H9 (cell line): ENCODE results near the gene FERMT2. TPM values are rescaled to one million over a fixed set of nuclear protein-coding genes. Genes with fewer than 3 reads are reported as not detected.

ENCODE experiments used
- DNase-seq: peaks from one replicate; pipeline ENCODE4 v3.0.0-alpha.2; 2017
- H2AFZ ChIP-seq: one replicate; pipeline ENCODE4 v1.6.1; 2013; ENCODE audit warnings: mild to moderate bottlenecking, low read length, control low read depth, moderate library complexity
- H2AK5ac ChIP-seq: 2 replicates; pipeline ENCODE4 v1.6.1; 2013; ENCODE audit warnings: low read length, control low read depth, mixed read lengths; ENCODE audit not compliant: insufficient read length
- H2BK120ac ChIP-seq: one replicate; pipeline ENCODE4 v1.6.1; 2013; ENCODE audit warnings: low read depth, mild to moderate bottlenecking, low read length, control low read depth, inconsistent platforms; ENCODE audit not compliant: poor library complexity, severe bottlenecking
- H2BK12ac ChIP-seq: 2 replicates; pipeline ENCODE4 v1.6.1; 2013; ENCODE audit warnings: low read length, control low read depth, mixed read lengths, low read depth; ENCODE audit not compliant: insufficient read length
- H2BK15ac ChIP-seq: 2 replicates; pipeline ENCODE4 v1.6.1; 2013; ENCODE audit warnings: low read depth, low read length, control low read depth
- H2BK20ac ChIP-seq: one replicate; pipeline ENCODE4 v1.6.1; 2013; ENCODE audit warnings: low read depth, mild to moderate bottlenecking, low read length, control low read depth, inconsistent platforms; ENCODE audit not compliant: poor library complexity, severe bottlenecking
- H2BK5ac ChIP-seq: 2 replicates; pipeline ENCODE4 v1.6.1; 2013; ENCODE audit warnings: low read length, control low read depth, mixed read lengths; ENCODE audit not compliant: insufficient read length
- H3K14ac ChIP-seq: 2 replicates; pipeline ENCODE4 v1.6.1; 2013; ENCODE audit warnings: low read length, control low read depth; ENCODE audit not compliant: insufficient read depth
- H3K18ac ChIP-seq: 2 replicates; pipeline ENCODE4 v1.6.1; 2013; ENCODE audit warnings: low read depth, mild to moderate bottlenecking, mixed read lengths, low read length, control low read depth; ENCODE audit not compliant: insufficient read length
- H3K23ac ChIP-seq: 2 replicates; pipeline ENCODE4 v1.6.1; 2013; ENCODE audit warnings: low read length, control low read depth, mixed read lengths, low read depth; ENCODE audit not compliant: insufficient read length
- H3K23me2 ChIP-seq: 2 replicates; pipeline ENCODE4 v1.6.1; 2013; ENCODE audit warnings: low read depth, mild to moderate bottlenecking, mixed read lengths, low read length, control low read depth; ENCODE audit not compliant: insufficient read length, poor library complexity, severe bottlenecking
- H3K27ac ChIP-seq: 2 replicates; pipeline ENCODE4 v1.5.1; 2013; ENCODE audit warnings: low read length, control low read depth, mixed read lengths, low read depth; ENCODE audit not compliant: insufficient read length
- H3K27me3 ChIP-seq: 2 replicates; pipeline ENCODE4 v1.6.1; 2013; ENCODE audit warnings: low read length, control low read depth, inconsistent platforms; ENCODE audit not compliant: insufficient read depth
- H3K4ac ChIP-seq: 2 replicates; pipeline ENCODE4 v1.6.1; 2013; ENCODE audit warnings: low read depth, mild to moderate bottlenecking, control low read depth, inconsistent platforms, low read length, moderate library complexity
- H3K4me1 ChIP-seq: 2 replicates; pipeline ENCODE4 v1.6.1; 2013; ENCODE audit warnings: low read length, control low read depth, inconsistent platforms; ENCODE audit not compliant: insufficient read depth
- H3K4me2 ChIP-seq: 2 replicates; pipeline ENCODE4 v1.6.1; 2013; ENCODE audit warnings: low read length, control low read depth, mixed read lengths; ENCODE audit not compliant: insufficient read length, insufficient read depth
- H3K56ac ChIP-seq: 2 replicates; pipeline ENCODE4 v1.6.1; 2013; ENCODE audit warnings: low read depth, mild to moderate bottlenecking, mixed read lengths, low read length, control low read depth; ENCODE audit not compliant: insufficient read length
- H3K79me1 ChIP-seq: 2 replicates; pipeline ENCODE4 v1.6.1; 2013; ENCODE audit warnings: low read depth, mild to moderate bottlenecking, moderate library complexity, low read length, control low read depth, inconsistent platforms; ENCODE audit not compliant: insufficient read depth, poor library complexity, severe bottlenecking
- H3K79me2 ChIP-seq: 2 replicates; pipeline ENCODE4 v1.6.1; 2013; ENCODE audit warnings: low read length, control low read depth, inconsistent platforms; ENCODE audit not compliant: insufficient read depth
- H3K9ac ChIP-seq: 2 replicates; pipeline ENCODE4 v1.6.1; 2013; ENCODE audit warnings: low read length, control low read depth, mixed read lengths; ENCODE audit not compliant: insufficient read length; ENCODE audit errors: extremely low read depth
- H3K9me3 ChIP-seq: one replicate; pipeline ENCODE4 v1.6.1; 2013; ENCODE audit warnings: low read depth, low read length, inconsistent platforms; ENCODE audit not compliant: control insufficient read depth
- H3T11ph ChIP-seq: one replicate; pipeline ENCODE4 v1.6.1; 2013; ENCODE audit warnings: mild to moderate bottlenecking, low read length, control low read depth, inconsistent platforms
- H4K20me1 ChIP-seq: one replicate; pipeline ENCODE4 v1.6.1; 2013; ENCODE audit not compliant: control insufficient read depth, insufficient read length, insufficient read depth
- H4K5ac ChIP-seq: 2 replicates; pipeline ENCODE4 v1.6.1; 2013; ENCODE audit warnings: low read depth, mild to moderate bottlenecking, mixed read lengths, low read length, control low read depth; ENCODE audit not compliant: insufficient read length
- H4K8ac ChIP-seq: replicated peaks from 2 replicates; pipeline ENCODE4 v1.6.1; 2013; ENCODE audit warnings: low read length, control low read depth, mixed read lengths, low read depth; ENCODE audit not compliant: insufficient read length
- H4K91ac ChIP-seq: 2 replicates; pipeline ENCODE4 v1.6.1; 2013; ENCODE audit warnings: low read depth, mild to moderate bottlenecking, moderate library complexity, mixed read lengths, low read length, control low read depth; ENCODE audit not compliant: insufficient read length
- H3K27ac Mint-ChIP-seq, 3 experiments: 2 replicates in 2 of 3; 3 replicates in 1 of 3; pipeline ENCODE4 v1.8.0; 2020 to 2021; ENCODE audit warnings: mixed read lengths in 3 of 3, mild to moderate bottlenecking in 1 of 3, moderate library complexity in 1 of 3
- H3K27me3 Mint-ChIP-seq: 2 replicates; pipeline ENCODE4 v1.8.0; 2021; ENCODE audit warnings: low read depth, mild to moderate bottlenecking, moderate library complexity, mixed read lengths
- H3K36me3 Mint-ChIP-seq, 3 experiments: 2 replicates in 2 of 3; 3 replicates in 1 of 3; pipeline ENCODE4 v1.8.0; 2020 to 2021; ENCODE audit warnings: low read depth in 3 of 3, mixed read lengths in 3 of 3; ENCODE audit not compliant: insufficient read depth in 1 of 3
- H3K4me1 Mint-ChIP-seq, 2 experiments: 2 replicates each; pipeline ENCODE4 v1.8.0; 2020; ENCODE audit warnings: mixed read lengths in 2 of 2
- H3K4me3 Mint-ChIP-seq, 2 experiments: 2 replicates in 1 of 2; 3 replicates in 1 of 2; pipeline ENCODE4 v1.8.0; 2020 to 2021; ENCODE audit warnings: mild to moderate bottlenecking in 2 of 2, mixed read lengths in 2 of 2, moderate library complexity in 1 of 2
- H3K9me3 Mint-ChIP-seq, 2 experiments: 2 replicates in 1 of 2; 3 replicates in 1 of 2; pipeline ENCODE4 v1.8.0; 2020; ENCODE audit warnings: mild to moderate bottlenecking in 2 of 2, mixed read lengths in 2 of 2, moderate library complexity in 1 of 2
- CTCF ChIP-seq: fragments of 200-600 bp; sonication (generic); conservative IDR thresholded peaks from 3 replicates; pipeline ENCODE4 v1.8.0; 2021; ENCODE audit warnings: antibody characterized with exemption, mild to moderate bottlenecking
- WGBS: extraction: QIAGEN DNeasy Blood & Tissue Kit; methylation state at CpG from one replicate; pipeline ENCODE4 v1.1.7; 2013; ENCODE audit warnings: missing lambda C conversion rate, low lambda C conversion rate, mixed read lengths; ENCODE audit not compliant: insufficient read length; ENCODE audit errors: extremely low coverage; 5-methylcytosine and 5-hydroxymethylcytosine counted together
- total RNA-seq: library from RNA; stranded (reverse); gene quantifications from 2 replicates; pipeline ENCODE4 v1.2.1, GENCODE V29; 2021

FERMT2 gene
- total RNA-seq, 1 experiment from 2014 or later = 128 TPM

GRCh38 chr14:52871606-52872005 lies 79.2 kb downstream of the FERMT2 start:
- Histone ChIP-seq H3T11ph (no peak overlapping the region), H3K4me1 (peaks cover 4% of the 10 kb centered on the region; the same call in 1 of the 2 replicates), H2BK15ac (no peak overlapping the region), H3K18ac (no peak overlapping the region), H3K79me2 (no peaks in the 10 kb centered on the region), H3K4ac (no peak overlapping the region), H3K9me3 (no peaks in the 10 kb centered on the region), H3K4me2 (no peak overlapping the region), H3K79me1 (no peaks in the 10 kb centered on the region), H3K23ac (no peak overlapping the region), H3K27me3 (no peaks in the 10 kb centered on the region), H2BK120ac (no peak overlapping the region), H4K8ac (no peak overlapping the region), H2AK5ac (no peak overlapping the region), H4K5ac (no peak overlapping the region), H3K56ac (no peak overlapping the region), H2BK5ac (no peak overlapping the region), H2BK12ac (no peak overlapping the region), H2AFZ (no peak overlapping the region), H3K14ac (no peak overlapping the region; the same call in 1 of the 2 replicates), H3K9ac (no peak overlapping the region), H3K23me2 (no peaks in the 10 kb centered on the region), H2BK20ac (no peak overlapping the region), H4K91ac (no peak overlapping the region), H3K27ac (no peak overlapping the region), H4K20me1 (no peaks in the 10 kb centered on the region)
- peaks cover 39 to 40% of the 10 kb centered on the region in 2 experiments for H3K4me1 Mint-ChIP-seq
- WGBS = no CpG with 5 or more reads among the region's 3 CpGs
- no peaks in the 10 kb centered on the region for H3K9me3 Mint-ChIP-seq
- no peak for DNase-seq
- H3K27me3 Mint-ChIP-seq = no peaks in the 10 kb centered on the region
- H3K27ac Mint-ChIP-seq = peak overlapping the region; percentile 24 to 92 (median 83); a peak in 6 of 7 replicates
- no peak overlapping the region for H3K4me3 Mint-ChIP-seq
- no peak for TF ChIP-seq CTCF
- H3K36me3 Mint-ChIP-seq = peaks cover 16 to 46% (median 31%) of the 10 kb centered on the region in 3 experiments; a peak in 6 of 7 replicates
